ENCODE results near the gene SF3A1. TPM values are rescaled to one million over a fixed set of nuclear protein-coding genes. Genes with fewer than 3 reads are reported as not detected.

The SF3A1 gene
- total and polyA plus RNA-seq, 9 of the 15 experiments (the other 6 are each of a cell fraction or from before 2014, with no cell fraction given), result 6.7 to 228 (median 13.0) TPM

DNA sequence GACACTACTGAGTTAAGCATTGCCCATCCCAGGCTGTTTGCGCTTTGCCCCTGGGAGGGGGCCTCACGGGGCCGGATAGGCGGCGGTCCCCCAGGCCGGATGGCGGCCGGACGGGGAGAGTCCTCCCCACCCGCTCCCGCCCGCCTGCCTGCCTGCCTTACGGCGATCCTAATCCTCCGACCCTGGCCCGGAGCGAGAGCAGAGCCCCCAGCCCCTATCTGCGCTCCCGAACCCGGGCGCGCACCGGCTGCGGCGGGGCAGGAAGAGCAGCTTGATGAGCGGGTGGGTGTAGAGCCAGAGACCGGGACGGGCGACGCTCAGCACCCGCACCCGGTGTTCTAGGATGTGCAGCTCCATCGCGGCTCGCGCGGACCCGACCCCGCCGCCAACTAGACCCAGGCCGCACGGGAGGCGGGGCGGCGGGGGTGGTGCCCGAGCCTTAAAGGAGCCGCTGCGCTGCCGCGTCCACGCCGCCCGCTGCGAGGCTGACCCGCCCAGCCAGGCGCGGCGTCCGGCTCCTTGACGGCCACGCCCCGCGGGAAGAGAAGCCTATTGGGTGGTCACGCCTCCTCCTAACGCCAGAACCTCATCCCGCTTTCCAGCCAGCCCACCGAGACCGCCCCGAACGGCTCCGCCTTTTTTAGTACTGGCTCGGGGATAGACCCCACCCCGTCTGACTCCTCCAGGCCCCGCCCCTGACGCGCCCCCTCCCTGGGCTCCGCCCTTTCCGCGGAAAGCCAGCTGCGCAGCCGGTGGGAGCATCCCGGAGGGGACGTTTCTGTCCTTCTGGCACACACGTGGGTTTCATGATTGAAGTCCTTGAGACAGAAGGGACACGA, 67.3 kb downstream of the SF3A1 start, which contains the start of gene CASTOR1:
CASTOR1 (minus strand) TSS at position 365 of the 839 bp plus-strand sequence; CDS start at position 357, 8 bp downstream.
- BruUV-seq (replicated peaks), result no TSS peak
- Histone ChIP-seq H3K9me1 (ENCODE audit: control insufficient read depth, insufficient read depth, low read length) (no peaks in the 10 kb centered on the region), H2AFZ (ENCODE audit: low read depth, low read length) (peak within 1 kb of the TSS; percentile 77), H3K9me3 (replicated peaks; ENCODE audit: control insufficient read depth, insufficient read depth, low read depth, low read length) (no peaks in the 10 kb centered on the region), H3K27ac (ENCODE audit: extremely low read depth, low read depth, low read length) (0 out of 3 replicates have a peak within 1 kb of the TSS, but pooled peaks have one; percentile 15), H3K36me3 (ENCODE audit: control insufficient read depth, insufficient read depth, low read length) (peaks cover 15% of the 10 kb centered on the region; the same call in 1 of the 3 replicates), H3K27me3 (ENCODE audit: control insufficient read depth in 2 of 2, insufficient read depth in 2 of 2, low read length in 2 of 2) (no peaks in the 10 kb centered on the region), H3K4me3 (peak within 1 kb of the TSS; percentile 58), H3K4me1 (replicated peaks in 1 of 2; ENCODE audit: control insufficient read depth in 2 of 2, insufficient read depth in 2 of 2, low read length in 2 of 2) (peaks cover 19 to 60% of the 10 kb centered on the region in 2 experiments; a peak in 4 of 5 replicates), H4K20me1 (replicated peaks; ENCODE audit: control insufficient read depth, insufficient read depth, low read length) (peaks cover 6% of the 10 kb centered on the region; the same call in 1 of the 2 replicates), H3K79me2 (ENCODE audit: control insufficient read depth, insufficient read depth, low read length) (no peaks in the 10 kb centered on the region), H3K4me2 (ENCODE audit: insufficient read depth, low read length) (peak within 1 kb of the TSS; percentile 60), H3K9ac (ENCODE audit: insufficient read depth in 1 of 2, low read depth in 2 of 2, low read length in 2 of 2) (peak within 1 kb of the TSS in 1 of 2 experiments; percentile 84; a peak in 3 of 4 replicates)
- 2% methylated on average over 50 of the region's 85 CpGs for WGBS (ENCODE audit: insufficient coverage, low coverage, missing lambda C conversion rate)
- peak; percentile 91 for ATAC-seq
- in situ Hi-C loops (cut with MboI) (loop anchor here (10.0 kb wide), 1 partner anchor 315 kb away; the partner anchor contains the start of gene TCN2), intact Hi-C loops (cut with micrococcal nuclease) (loop anchor here (2.0 kb wide), 1 partner anchor 37 kb away; the partner anchor contains the start of gene TBC1D10A)
- ChIA-PET CTCF (ENCODE audit: low intra/inter-chr PET ratio) (interaction anchor here (0.7 to 2.9 kb wide), 3 partner anchors 15 to 196 kb away, joined by 3 to 31 read pairs (median 3); partner anchors contain the start of gene RNF215), POLR2A (interaction anchor here (0.6 to 1.4 kb wide), 4 partner anchors 11 to 68 kb away, joined by 3 to 7 read pairs (median 5); no protein-coding TSS in a partner anchor)
- DNase-seq (ENCODE audit: extremely low read depth in 1 of 4, low spot score in 3 of 4), result peak; percentile 96 to 98 (median 98)
- peak; percentile 84 for FAIRE-seq
- TF ChIP-seq SMARCE1 (IDR thresholded peaks at IDR 0.05) (no peak), NFYB (IDR thresholded peaks at IDR 0.05; ENCODE audit: extremely low read depth, insufficient read length) (no peak), HOXB6 (CRISPR knock-in tag; IDR thresholded peaks at IDR 0.05; ENCODE audit: borderline replicate concordance) (no peak)
- TF ChIP-seq, protein P1, sequence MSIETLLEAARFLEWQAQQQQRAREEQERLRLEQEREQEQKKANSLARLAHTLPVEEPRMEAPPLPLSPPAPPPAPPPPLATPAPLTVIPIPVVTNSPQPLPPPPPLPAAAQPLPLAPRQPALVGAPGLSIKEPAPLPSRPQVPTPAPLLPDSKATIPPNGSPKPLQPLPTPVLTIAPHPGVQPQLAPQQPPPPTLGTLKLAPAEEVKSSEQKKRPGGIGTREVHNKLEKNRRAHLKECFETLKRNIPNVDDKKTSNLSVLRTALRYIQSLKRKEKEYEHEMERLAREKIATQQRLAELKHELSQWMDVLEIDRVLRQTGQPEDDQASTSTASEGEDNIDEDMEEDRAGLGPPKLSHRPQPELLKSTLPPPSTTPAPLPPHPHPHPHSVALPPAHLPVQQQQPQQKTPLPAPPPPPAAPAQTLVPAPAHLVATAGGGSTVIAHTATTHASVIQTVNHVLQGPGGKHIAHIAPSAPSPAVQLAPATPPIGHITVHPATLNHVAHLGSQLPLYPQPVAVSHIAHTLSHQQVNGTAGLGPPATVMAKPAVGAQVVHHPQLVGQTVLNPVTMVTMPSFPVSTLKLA (conservative IDR thresholded peaks at IDR 0.05), result peak; percentile 40 to 57; a peak in 2 of 4 replicates
- TF ChIP-seq, protein P2, sequence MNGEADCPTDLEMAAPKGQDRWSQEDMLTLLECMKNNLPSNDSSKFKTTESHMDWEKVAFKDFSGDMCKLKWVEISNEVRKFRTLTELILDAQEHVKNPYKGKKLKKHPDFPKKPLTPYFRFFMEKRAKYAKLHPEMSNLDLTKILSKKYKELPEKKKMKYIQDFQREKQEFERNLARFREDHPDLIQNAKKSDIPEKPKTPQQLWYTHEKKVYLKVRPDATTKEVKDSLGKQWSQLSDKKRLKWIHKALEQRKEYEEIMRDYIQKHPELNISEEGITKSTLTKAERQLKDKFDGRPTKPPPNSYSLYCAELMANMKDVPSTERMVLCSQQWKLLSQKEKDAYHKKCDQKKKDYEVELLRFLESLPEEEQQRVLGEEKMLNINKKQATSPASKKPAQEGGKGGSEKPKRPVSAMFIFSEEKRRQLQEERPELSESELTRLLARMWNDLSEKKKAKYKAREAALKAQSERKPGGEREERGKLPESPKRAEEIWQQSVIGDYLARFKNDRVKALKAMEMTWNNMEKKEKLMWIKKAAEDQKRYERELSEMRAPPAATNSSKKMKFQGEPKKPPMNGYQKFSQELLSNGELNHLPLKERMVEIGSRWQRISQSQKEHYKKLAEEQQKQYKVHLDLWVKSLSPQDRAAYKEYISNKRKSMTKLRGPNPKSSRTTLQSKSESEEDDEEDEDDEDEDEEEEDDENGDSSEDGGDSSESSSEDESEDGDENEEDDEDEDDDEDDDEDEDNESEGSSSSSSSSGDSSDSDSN (IDR thresholded peaks at IDR 0.05; ENCODE audit: borderline replicate concordance in 1 of 2, low read depth in 2 of 2, low read length in 2 of 2), result 0 out of 4 replicates have a peak, but pooled peaks of 1 of the 2 experiments have one; percentile 52
- TF ChIP-seq, protein P3, sequence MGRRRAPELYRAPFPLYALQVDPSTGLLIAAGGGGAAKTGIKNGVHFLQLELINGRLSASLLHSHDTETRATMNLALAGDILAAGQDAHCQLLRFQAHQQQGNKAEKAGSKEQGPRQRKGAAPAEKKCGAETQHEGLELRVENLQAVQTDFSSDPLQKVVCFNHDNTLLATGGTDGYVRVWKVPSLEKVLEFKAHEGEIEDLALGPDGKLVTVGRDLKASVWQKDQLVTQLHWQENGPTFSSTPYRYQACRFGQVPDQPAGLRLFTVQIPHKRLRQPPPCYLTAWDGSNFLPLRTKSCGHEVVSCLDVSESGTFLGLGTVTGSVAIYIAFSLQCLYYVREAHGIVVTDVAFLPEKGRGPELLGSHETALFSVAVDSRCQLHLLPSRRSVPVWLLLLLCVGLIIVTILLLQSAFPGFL (CRISPR knock-in tag; IDR thresholded peaks at IDR 0.05), result no peak
- TF ChIP-seq, protein P4, sequence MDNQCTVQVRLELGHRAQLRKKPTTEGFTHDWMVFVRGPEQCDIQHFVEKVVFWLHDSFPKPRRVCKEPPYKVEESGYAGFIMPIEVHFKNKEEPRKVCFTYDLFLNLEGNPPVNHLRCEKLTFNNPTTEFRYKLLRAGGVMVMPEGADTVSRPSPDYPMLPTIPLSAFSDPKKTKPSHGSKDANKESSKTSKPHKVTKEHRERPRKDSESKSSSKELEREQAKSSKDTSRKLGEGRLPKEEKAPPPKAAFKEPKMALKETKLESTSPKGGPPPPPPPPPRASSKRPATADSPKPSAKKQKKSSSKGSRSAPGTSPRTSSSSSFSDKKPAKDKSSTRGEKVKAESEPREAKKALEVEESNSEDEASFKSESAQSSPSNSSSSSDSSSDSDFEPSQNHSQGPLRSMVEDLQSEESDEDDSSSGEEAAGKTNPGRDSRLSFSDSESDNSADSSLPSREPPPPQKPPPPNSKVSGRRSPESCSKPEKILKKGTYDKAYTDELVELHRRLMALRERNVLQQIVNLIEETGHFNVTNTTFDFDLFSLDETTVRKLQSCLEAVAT (IDR thresholded peaks at IDR 0.05), result no peak

All from K562 (cell line).